GM21717 (cell line): Measurements from ENCODE around the gene IGSF21.
"Not testable (repeated sequence)": the region's sequence is repeated elsewhere in the genome, so short reads cannot be mapped to it uniquely, and the experiment has no call there.

Source experiments
- ATAC-seq: cut with Tn5 transposase; IDR thresholded peaks from one replicate; pipeline ENCODE4 v1.9.1; 2021; ENCODE audit warnings: mild to moderate bottlenecking, moderate library complexity; ENCODE audit not compliant: unreplicated experiment

IGSF21 gene

GRCh38 chr1:18144062-18144461 lies 36.5 kb downstream of the IGSF21 start:
- ATAC-seq, result no peak

- no peak for ATAC-seq
These were observed 37.5 kb downstream of the IGSF21 start for GRCh38 chr1:18144916-18145647.

DNA sequence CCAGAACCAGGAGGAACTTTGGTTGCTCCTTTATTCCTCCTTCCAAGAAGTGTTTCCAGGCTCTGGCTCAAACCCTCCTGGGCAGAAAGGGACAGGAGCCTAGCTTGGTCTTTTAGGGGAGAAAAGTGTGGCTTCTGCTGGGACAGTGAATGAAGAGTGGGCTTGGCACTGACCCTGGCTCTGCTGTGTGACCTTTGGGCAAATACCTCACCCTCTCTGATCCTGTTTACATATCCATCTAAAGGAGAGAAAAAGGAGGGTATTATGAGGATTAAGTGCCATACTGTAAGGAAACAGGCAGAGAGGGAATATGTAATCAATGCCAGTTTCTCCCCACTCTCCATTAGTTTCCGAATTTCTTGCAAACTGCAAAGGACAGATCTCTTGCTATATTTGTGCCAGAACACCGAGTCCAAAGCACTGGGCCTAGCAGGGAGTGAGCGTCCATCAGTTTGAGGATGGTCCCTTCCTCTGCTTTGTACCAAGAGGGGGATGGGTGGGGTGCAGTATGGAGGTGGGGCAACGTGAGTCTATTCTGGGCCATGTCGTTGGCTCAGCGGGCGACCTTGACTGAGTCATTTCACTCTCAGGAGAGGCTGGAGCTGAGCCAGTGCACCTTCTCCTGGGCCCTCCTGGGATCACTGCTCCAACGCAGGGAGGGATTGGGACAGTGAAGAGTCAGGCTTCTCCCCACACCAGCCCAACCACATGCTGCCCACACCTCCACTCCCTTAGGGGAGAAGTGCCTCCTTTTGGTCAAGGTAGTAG lies 38.4 kb downstream of the IGSF21 start:
- ATAC-seq, result no peak

GRCh38 chr1:18146886-18147285 lies 39.3 kb downstream of the IGSF21 start:
- ATAC-seq, result no peak

DNA sequence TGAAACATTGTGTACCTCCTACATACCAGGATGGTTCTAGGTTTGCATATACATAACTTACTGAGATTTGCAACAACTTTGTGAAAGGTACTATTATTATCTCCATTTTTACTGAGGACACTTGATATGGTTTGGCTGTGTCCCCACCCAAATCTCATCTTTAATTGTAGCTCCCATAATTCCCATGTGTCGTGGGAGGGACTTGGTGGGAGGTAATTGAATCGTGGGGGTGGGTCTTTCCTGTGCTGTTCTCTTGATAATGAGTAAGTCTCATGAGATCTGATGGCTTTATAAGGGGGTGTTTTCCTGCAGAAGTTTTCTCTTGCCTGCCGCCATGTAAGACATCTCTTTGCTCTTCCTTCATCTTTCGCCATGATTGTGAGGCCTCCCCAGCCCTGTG lies 40.1 kb downstream of the IGSF21 start:
- no peak for ATAC-seq

DNA sequence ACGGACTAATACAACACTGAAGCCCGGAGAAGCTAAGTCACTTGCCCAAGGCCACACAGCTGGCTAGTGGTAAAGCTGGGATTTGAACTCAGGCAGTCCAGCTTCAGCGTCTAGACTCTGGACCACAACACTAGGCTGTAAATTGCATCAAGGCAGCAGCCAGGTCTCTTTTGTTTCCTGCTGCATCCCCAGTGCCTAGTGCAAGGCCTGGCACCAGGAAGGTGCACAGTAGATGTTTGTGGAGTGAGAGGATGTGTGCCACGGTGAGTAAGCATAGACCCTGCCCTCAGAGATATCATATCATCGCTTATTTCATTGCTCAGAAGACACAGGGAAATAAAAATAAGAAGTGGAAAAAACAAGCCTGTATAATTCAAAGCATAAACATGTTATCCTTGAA lies 40.9 kb downstream of the IGSF21 start:
- ATAC-seq, result no peak

DNA sequence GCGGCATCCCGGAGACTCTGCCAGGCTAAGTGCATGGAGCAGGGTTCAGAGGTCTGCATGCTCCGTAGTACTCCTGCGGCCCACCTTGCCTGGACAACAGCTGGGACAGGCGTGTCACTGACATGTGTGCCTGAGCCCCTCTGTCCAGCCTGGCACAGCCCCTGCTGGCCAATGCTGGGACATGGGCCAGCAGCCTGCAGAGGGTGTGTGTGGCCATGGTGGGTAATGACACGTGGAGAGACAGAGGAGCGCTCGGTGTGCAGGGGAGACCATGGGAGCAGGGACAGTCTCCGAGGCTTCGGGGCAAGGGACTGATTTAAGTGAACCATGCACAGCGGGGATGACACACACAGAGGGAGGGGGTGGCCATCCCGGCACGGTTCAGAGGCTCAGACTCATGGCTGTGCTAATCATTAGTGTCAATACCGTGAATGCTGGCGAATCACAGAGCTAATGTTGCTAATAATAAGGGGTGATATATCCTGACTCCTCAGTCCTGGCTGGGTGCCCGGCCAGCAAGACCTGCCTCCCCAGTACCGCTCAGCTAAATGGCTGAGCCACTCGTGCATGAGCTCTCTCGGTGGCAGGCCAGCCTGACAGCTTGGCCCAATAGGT lies 41.5 kb downstream of the IGSF21 start:
- ATAC-seq, result no peak

DNA sequence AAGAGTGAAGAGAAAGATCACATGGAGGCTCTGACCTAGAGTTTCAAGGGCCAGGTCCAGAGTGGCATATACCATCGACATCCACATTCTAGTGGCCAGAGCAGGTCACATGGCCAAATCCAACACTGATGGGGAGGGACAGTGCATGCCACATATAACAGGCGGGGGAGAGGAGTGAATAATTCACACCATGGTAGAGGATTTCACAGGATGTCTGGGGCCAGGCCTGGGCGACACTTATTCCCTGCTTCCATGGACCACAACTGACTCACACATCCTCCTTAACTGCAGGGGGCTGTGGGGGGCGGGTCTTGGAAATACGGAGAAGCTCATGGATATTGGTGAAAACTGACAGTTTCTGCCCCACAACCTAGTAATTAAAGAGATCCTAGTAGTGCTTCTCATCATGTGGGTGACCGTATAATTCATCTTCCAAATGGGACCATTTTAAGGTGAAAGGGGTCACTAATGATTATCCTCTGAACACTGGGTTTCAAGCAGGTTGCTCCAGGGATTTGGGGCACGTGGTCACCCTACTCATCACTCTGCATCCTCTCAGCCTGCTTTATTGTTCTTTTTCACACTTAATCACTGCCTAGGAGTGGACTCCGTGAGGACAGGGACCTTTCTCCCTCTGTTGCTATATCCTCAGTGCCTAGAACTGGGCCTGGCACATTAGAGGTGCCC lies 44.0 kb downstream of the IGSF21 start:
- no peak for ATAC-seq

DNA sequence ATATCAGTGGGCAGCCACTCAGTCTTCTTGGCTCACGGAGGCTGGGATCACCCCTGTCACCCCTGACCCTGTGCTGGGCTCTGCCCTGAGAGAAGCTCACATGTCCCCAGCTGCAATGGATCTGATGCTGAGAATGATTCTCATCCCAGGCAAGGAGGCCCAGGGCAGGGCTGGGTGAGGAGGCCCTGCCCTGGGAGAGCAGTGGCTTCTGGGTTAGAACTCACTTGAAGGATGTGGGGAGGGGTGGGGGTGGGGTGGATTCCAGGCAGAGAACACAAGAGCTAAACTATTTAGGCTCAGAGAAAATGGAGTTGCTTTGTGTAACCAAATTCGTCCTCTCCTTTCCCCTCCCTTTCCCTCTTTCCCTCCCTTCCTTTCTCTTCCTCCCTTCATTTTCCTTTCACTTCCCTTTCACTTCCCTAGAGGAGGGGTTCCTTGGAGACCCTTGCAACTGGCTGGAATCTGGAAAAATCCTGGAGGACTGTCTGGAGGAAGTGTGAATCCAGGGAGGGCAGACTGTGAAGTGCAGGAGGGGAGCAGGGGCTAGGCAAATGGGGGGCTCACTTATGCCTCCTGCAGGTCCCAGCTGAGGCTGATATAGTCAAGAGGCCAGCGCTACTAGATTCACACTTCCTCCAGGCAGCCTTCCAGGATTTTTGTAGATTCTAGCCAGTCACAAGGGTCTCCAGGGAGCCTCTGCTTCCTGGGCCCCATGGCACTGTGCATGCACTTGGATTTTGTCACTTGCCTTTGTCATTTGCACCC lies 47.0 kb downstream of the IGSF21 start:
- no peak for ATAC-seq

DNA sequence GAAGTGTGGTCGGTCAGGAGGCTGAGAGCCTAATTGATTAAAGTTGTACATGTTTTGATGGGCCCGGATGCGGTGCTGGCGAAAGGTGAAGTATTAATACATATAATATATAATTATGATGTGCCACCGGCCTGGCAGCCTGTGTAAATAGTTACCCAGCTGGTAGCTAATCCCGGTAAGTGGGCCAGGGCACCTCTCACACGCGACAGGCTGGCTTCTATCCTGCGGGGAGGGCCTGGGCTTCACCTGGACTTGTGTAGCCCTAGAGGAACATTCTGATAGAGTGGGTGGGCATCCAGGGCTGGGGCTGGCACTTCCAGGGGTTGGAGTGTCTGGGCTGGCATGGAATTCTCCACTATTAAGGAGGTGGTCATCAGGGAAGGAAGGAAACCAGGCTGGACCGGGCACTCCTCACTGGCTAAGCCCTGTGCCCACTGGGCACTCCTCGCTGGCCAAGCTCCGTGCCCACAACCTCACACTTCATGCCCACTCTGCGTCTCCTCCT lies 48.3 kb downstream of the IGSF21 start:
- ATAC-seq, result no peak

- no peak for ATAC-seq
These were observed 49.8 kb downstream of the IGSF21 start for GRCh38 chr1:18157352-18157751.

DNA sequence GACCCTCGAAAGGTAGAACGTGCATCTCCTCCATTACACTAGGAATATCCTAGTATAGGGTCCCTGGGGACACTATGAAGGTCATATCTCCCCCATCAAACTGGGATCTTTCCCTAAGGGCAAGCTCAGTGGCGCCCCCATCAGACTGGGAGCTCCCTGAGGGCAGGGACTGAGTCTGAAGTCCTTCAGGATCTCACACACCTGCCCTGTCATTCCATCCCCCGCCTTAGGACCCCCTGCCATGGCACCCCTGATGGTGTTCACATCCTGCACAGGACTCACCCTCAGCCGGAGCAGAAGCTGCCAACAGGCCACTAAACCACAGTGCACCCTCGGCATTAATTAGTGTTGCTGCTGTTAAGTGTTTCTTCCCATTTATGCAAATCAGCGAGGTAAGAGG lies 50.4 kb downstream of the IGSF21 start:
- ATAC-seq, result no peak

GRCh38 chr1:18158714-18159113 lies 51.1 kb downstream of the IGSF21 start:
- no peak for ATAC-seq

DNA sequence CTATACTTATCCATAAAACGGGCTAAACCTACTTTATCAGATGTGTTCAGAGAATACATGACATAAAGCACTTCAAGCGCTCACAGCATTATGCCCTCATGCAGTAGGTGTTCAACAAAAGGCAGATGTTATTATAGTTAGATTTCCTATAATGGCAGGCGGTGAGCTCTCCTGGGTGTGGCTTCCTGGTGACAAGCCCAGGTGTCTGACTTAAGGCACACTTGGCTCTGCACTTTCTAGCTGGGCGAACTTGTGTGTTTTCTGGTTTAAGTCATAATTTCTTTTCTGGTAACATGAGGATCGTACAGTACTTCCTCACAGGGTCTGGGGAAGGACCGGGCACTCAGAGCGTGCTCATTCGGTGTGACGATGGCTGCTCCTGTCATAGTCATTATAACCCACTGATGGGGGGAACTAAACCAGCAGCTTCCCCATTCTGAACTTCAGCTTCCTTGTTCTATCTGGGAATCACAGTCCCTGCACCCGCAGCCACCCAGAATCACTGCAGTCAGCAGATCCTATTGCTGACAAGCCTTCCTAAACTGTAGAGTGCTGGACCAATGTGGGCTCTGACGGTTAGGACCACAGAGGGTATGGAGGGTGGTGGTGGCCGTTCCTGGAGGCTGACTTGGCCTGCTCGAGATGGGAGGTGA lies 52.8 kb downstream of the IGSF21 start:
- no peak for ATAC-seq

DNA sequence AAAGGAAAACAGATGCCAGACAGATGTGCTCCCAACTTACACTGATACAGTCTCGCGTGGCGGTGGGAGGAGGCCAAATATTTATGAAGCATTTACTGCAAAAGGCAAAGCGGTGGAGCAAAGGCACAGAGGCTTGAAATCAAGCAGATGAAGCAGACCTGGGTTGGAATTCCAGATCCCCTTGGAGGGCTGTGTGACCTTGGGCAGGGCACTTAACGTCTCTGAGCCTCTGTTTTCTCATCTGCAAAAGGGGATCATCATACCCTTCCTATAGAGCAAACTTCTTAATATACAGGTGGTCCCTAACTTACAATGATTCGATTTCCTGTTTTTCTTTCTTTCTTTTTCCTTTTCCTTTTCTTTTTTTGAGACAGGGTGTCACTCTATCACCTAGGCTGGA lies 54.1 kb downstream of the IGSF21 start:
- ATAC-seq, result no peak

- ATAC-seq, result not testable (repeated sequence)
These were observed 58.0 kb downstream of the IGSF21 start for GRCh38 chr1:18165640-18166039.

DNA sequence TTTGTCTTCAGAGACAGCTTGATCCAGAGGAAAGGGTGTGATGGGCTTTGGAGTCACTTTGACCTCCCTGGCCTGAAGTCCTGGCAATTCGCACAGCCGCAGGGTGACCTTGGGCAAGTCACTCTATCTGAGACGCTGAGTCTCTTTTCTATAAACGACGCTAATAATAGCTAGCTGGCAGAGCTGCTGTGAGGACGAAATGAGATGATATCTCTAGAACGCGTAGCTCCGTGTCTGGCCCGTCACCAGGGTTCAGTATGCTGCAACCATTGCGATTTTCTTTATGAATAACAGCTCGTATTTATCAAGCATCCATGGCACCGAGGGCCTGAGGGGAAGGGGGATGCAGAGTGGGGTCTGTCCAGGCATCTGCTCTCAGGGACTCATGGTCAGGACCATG lies 58.7 kb downstream of the IGSF21 start:
- no peak for ATAC-seq

GRCh38 chr1:18166929-18167328 lies 59.3 kb downstream of the IGSF21 start:
- no peak for ATAC-seq

DNA sequence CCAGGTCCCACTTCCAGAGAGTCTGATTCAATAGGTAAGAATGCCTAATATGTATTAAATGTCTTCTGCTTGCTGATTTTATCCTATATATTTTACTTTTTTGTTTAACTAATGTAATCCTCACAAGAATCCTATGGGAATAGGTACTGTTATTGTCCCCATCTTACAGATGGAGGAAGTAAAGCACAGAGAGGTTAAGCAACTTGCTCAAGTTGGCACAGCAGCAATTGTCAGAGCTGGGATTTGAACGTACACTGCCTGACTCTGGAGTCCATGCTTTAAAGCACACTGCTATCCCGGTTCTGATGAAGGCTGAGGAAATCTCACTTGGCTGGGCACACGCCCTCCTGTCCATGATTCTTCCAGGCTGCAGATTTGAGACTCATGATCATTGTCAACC lies 62.8 kb downstream of the IGSF21 start:
- no peak for ATAC-seq

- ATAC-seq, result no peak
These were observed 66.4 kb downstream of the IGSF21 start for GRCh38 chr1:18174037-18174436.
